NK-92 (cell line): ENCODE data around the gene COMTD1.
"Not testable (repeated sequence)": the region's sequence is repeated elsewhere in the genome, so short reads cannot be mapped to it uniquely, and the experiment has no call there.

Experiments used
- DNase-seq: peaks from one replicate; lab custom pipeline; 2025; ENCODE audit not compliant: unreplicated experiment; lab: John Stamatoyannopoulos, UW

Gene COMTD1

DNA sequence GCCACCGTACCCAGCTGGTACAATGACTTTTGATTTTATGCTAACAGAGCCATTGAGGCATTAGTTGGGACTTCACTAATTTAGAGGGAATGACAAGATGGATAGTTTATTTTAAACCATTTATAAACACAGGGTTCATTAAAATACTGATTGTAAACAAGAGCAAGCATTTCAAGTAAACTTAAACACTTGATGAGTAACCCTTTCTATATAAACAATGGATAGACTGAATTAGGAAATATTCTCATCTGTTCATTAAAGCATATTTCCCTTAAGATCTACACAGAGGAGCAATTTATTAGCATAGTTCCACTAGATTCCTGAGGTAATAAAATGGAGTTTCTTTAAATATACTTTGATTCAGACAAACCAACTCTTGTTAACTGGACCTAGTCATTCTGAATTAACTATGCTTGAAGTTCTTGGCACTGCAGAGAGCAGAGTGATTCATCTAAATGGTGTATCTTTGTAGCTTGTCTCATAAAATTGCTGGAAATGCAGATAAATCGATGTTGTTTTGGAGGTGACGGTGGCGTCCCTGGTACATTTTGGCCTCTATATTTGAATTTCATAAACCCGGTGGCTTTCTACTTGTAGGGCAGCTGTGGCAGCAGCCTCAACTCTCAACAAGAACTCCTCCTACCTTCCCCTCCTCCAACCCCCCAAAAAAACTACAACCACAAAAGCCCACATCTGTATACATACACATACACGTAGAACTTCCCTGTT, 40.6 kb downstream of the COMTD1 start:
- DNase-seq = no peak

DNA sequence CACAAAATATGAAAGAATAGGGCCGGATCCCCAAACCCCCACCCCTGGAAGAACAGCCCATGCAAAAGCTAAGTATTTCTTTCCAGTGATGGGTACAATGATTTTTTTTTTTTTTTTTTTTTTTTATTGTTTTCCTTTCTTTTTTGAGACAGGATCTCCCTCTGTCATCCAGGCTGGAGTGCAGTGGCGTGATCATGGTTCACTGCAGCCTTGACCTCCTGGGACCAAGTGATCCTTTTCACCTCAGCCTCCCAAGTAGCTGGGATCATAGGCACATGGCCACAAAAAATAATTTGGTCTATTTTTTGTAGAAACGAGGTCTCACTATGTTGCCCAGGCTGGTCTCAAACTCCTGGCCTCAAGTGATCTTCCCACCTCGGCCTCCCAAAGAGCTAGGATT, 41.1 kb downstream of the COMTD1 start:
- DNase-seq = not testable (repeated sequence)

DNA sequence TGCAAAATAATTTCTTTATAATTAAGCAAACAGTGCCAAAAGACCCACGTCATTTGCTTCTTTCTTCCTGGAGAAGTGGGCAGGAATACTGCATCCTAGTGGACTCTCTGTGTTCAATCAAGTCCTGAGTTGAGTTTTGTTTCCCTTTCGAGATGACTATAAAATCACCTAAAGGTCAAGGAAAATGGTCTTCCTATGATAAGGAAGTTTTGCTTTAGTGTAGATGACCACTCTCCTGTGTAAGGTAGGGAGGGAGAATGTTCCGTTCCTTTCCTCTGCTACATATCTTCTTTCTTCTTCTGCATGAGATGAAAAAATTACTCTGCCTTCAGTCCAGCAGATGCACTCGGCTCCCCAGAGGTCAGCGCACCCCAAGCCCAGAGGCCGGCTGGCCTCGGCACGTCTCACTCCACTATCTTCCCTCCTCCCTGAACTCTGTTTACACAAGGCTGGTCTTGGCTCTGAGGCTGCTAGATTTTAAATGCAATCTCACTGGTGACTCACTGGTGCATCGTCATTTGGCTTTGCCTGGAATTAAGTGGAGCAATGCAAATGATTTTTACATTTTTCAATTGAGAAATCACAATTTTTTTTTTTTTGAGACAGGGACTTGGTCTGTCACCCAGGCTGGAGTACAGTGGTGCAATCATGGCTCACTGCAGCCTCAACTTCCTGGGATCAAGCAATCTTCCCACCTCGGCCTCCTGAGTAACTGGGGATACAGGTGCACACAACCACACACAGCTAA, 43.8 kb downstream of the COMTD1 start:
- DNase-seq = no peak

DNA sequence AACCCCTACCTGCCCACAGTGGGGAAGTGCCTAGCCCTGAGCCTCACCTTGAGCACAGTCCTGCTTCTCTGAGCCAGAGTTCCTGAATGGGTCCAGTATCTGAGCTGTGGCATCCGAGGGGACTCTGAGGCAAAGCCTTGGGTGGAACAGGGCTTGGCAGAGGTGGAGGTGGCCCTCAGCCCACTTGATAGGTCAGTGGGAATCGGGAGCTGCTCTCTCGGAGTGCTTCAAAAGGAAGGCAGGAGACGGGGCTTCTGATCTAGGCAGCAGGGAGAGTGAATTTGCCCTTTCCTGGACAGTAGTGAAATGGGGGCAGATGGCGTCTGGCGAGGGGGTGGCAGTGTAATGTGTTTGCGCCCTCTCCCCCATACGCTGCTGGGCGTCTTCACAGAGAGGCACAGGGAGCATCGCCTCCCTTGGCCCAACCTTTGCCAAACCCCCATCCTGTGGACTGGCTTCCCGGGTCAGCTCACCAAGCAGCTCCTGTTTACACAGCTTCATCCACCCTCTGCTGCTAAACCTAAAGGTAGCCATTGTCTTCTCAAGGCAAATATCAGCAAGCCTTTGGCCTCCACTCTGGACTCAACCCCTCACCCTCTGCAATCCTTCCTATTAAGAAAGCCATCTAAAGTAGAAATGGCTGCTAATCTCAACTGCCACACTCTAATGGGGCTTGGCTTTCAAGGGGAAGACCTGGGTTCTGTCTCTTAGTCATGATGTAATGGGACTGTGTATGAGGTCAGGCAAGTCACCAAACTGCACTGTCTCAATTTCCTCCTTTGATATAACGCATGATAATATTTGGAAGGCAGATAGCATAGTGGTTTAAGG, 46.3 kb downstream of the COMTD1 start:
- DNase-seq = no peak

DNA sequence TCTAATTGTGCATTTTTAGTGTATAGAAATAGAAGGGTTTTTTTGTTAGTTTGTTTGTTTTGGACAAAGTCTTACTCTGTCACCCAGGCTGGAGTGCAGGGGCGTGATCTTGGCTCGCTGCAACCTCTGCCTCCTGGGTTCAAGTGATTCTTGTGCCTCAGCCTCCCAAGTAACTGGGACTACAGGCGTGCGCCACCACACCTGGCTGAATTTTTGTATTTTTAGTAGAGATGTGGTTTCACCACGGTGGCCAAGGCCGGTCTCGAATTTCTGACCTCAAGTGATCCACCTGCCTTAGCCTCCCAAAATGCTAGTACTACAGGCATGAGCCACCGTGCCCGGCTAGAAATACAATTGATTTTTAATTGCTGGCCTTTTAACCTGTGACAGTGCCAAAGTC, 47.2 kb downstream of the COMTD1 start:
- not testable (repeated sequence) for DNase-seq

DNA sequence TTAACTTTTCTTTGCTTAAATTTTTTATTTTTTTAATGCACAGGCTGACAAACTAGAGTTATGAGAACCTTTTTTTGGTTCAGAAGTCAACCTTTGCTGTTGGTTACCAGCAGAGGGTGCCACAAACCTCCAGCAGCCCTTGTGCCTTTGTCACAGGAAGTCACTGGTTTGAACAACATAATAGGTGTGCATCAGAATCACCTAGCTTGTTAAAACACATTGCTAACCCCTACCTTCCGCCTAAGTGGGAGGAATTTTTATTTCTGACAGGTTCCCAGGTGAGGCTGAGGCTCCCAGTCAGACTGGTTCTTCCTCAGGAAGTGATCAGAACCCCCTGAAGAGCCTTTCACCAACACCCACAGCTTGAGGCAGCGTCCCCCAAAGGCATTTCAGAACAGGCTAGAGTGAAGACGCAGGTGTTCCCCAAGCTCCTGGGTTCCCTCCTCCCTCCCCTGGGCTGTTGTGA, 47.8 kb downstream of the COMTD1 start:
- DNase-seq = no peak

DNA sequence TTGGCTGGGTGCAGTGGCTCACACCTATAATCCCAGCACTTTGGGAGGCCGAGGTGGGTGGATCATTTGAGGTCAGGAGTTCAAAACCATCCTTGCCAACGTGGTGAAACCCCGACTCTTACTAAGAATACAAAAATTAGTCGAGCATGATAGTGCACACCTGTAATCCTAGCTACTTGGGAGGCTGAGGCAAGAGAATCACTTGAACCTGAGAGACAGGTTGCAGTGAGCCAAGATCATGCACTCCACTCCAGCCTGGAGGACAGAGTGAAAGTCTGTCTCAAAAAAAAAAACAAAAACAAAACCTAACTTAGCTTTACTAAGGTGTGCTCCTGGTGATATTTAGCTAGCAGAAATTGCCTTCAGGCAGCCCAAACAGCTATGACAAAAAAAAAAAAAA, 49.4 kb downstream of the COMTD1 start:
- no peak for DNase-seq
